SK-N-MC (cell line): Measurements from ENCODE around the gene GSG1L.

ENCODE experiments used
- EZH2 ChIP-seq: fragments of 200-600 bp; sonication (generic); IDR thresholded peaks from one replicate; pipeline ENCODE4 v1.6.1; 2017; ENCODE audit warnings: antibody characterized with exemption
- FOXP2 ChIP-seq: optimal IDR thresholded peaks from 2 replicates; pipeline ENCODE3; 2011; ENCODE audit warnings: mild to moderate bottlenecking, moderate library complexity; ENCODE audit not compliant: insufficient read depth; ENCODE audit errors: extremely low read length, control extremely low read depth
- POLR2AphosphoS5 ChIP-seq: IDR thresholded peaks from 2 replicates; pipeline ENCODE4 v1.6.1; 2012; ENCODE audit warnings: mild to moderate bottlenecking, low read depth, low read length, borderline replicate concordance

DNA sequence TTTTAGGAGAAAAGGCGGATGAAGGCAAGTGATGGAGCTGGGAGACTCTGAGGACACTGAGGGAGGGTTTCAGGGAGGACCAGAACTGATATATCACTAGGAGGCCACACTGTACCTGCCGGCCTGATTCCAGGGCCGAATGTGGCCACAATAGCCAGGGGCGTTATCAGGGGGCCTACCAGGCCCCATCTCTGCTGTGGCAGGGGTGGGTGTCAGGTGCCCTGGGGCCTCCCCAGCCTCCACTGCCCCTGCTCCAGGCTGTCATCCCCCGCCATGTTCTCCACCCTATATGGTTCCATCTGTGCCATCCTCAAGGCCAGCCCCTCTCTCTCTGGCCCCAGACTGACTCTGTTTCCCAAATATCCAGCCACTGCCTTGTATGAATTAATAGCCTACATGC, 246.5 kb downstream of the GSG1L start:
- TF ChIP-seq EZH2 (no peak), POLR2AphosphoS5 (no peak), FOXP2 (no peak)
